ENCODE results near the gene INS.

DNA sequence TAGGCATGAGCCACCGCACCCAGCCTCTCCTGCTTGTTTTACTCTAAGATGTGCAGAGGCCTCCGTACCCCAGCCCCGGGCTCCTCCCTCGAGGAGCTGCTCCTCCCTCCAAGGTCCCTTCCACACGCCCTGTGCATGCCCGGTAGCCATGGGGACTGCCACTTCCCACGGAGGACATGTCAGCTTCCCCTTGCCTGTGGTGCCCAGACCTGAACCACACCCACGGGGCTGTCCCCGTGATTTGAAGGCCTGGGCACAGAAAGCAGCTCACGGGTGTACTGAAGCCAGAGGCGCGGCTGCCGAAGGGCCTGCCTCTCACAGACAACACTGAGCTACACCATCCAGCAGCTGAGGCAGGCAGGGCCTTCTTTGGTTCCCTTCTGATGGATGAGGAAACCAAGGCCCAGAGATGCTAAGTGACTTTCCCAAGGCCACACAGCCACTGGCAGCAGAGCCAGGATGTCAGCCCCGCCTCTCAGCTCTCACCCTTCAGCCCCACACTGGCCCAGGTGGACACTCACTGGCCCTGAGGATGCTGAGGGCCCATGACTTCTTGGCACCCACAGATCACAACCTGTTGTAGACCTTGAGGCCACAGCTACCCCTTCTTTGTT is 7.3 kb downstream of the INS start:
- TF ChIP-seq POLR2A (IDR thresholded peaks at IDR 0.05) (no peak), EP300 (IDR thresholded peaks at IDR 0.05) (no peak), POLR2AphosphoS5 (IDR thresholded peaks at IDR 0.05) (no peak)
- TF ChIP-seq, protein P1, sequence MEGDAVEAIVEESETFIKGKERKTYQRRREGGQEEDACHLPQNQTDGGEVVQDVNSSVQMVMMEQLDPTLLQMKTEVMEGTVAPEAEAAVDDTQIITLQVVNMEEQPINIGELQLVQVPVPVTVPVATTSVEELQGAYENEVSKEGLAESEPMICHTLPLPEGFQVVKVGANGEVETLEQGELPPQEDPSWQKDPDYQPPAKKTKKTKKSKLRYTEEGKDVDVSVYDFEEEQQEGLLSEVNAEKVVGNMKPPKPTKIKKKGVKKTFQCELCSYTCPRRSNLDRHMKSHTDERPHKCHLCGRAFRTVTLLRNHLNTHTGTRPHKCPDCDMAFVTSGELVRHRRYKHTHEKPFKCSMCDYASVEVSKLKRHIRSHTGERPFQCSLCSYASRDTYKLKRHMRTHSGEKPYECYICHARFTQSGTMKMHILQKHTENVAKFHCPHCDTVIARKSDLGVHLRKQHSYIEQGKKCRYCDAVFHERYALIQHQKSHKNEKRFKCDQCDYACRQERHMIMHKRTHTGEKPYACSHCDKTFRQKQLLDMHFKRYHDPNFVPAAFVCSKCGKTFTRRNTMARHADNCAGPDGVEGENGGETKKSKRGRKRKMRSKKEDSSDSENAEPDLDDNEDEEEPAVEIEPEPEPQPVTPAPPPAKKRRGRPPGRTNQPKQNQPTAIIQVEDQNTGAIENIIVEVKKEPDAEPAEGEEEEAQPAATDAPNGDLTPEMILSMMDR (IDR thresholded peaks at IDR 0.05), result no peak

Data from upper lobe of left lung (tissue), 4 donors.